NT2/D1 (cell line): ENCODE measurements around the gene AKR1C4.

Source experiments
- SUZ12 ChIP-seq: IDR thresholded peaks from 2 replicates; pipeline ENCODE4 v1.6.1; 2011; ENCODE audit not compliant: insufficient read length, insufficient read depth; ENCODE audit errors: extremely low read depth
- YY1 ChIP-seq: IDR thresholded peaks from 2 replicates; pipeline ENCODE4 v1.6.1; 2011; ENCODE audit not compliant: insufficient read length, insufficient read depth
- ZNF274 ChIP-seq: IDR thresholded peaks from 2 replicates; pipeline ENCODE4 v1.6.1; 2011; ENCODE audit warnings: mild to moderate bottlenecking, low read depth, low read length

GRCh38 chr10:5157501-5157900, 39.1 kb upstream of the AKR1C4 start:
- TF ChIP-seq YY1: no peak
- no peak for TF ChIP-seq ZNF274
- no peak for TF ChIP-seq SUZ12
